ENCODE measurements around the gene HOXC13.

- no peak for TF ChIP-seq POLR2AphosphoS5 (IDR thresholded peaks at IDR 0.05; ENCODE audit: low read depth, low read length)
- no peak for TF ChIP-seq POLR2A (IDR thresholded peaks at IDR 0.05; ENCODE audit: low read depth, low read length)
- no peak for TF ChIP-seq TAF1 (IDR thresholded peaks at IDR 0.05; ENCODE audit: borderline replicate concordance, low read depth, low read length)
These were observed 37.0 kb downstream of the HOXC13 start for GRCh38 chr12:53975479-53976152.
